Colonic mucosa (tissue), 4 donors: Measurements from ENCODE around the gene TTC12. TPM values are rescaled to one million over a fixed set of nuclear protein-coding genes. Genes with fewer than 3 reads are reported as not detected.

Experiments used
- DNase-seq: peaks from one replicate; pipeline ENCODE4 v3.0.0-alpha.2; 2020
- H3K27ac ChIP-seq: fragments of 200-600 bp; one replicate; pipeline ENCODE4 v1.8.0; 2021
- H3K27me3 ChIP-seq: fragments of 200-600 bp; one replicate; pipeline ENCODE4 v1.8.0; 2021
- H3K36me3 ChIP-seq: fragments of 200-600 bp; one replicate; pipeline ENCODE4 v1.8.0; 2021
- H3K4me1 ChIP-seq: fragments of 200-600 bp; one replicate; pipeline ENCODE4 v1.8.0; 2021; ENCODE audit warnings: mild to moderate bottlenecking
- H3K4me3 ChIP-seq: fragments of 200-600 bp; one replicate; pipeline ENCODE4 v1.8.0; 2021
- H3K9ac ChIP-seq, 2 donors: one replicate each; pipeline ENCODE4 v1.7.0; 2013; ENCODE audit warnings: control low read depth in 2 of 2, low read depth in 2 of 2, low read length in 2 of 2
- H3K9me3 ChIP-seq: fragments of 200-600 bp; one replicate; pipeline ENCODE4 v1.8.0; 2021
- CTCF ChIP-seq: fragments of 200-600 bp; IDR thresholded peaks from one replicate; pipeline ENCODE4 v1.8.0; 2022; ENCODE audit warnings: antibody characterized with exemption, mild to moderate bottlenecking
- intact Hi-C: fragments of 100-400 bp; cut with DNase I; formaldehyde crosslinking; loops from one replicate; pipeline ENCODE4 v1.14.1; 2022
- total RNA-seq, 2 donors: library from RNA; stranded (reverse); fragmentation: NEBNext Ultra II Directional in 1 of 2; extraction: Animal tissue kit (Norgen Biotek cat#: 25700) in 1 of 2; gene quantifications; one replicate each; pipeline ENCODE4 v1.2.1, GENCODE V29; 2021
- donor health status: healthy.
- donor health status: DM: no; HTN: no; CAD: no.
- donor health status: DM: no; HTN: no; CAD: no.

The TTC12 gene
- total RNA-seq, 2 donors from 2014 or later: 11.1 to 21.3 TPM

DNA sequence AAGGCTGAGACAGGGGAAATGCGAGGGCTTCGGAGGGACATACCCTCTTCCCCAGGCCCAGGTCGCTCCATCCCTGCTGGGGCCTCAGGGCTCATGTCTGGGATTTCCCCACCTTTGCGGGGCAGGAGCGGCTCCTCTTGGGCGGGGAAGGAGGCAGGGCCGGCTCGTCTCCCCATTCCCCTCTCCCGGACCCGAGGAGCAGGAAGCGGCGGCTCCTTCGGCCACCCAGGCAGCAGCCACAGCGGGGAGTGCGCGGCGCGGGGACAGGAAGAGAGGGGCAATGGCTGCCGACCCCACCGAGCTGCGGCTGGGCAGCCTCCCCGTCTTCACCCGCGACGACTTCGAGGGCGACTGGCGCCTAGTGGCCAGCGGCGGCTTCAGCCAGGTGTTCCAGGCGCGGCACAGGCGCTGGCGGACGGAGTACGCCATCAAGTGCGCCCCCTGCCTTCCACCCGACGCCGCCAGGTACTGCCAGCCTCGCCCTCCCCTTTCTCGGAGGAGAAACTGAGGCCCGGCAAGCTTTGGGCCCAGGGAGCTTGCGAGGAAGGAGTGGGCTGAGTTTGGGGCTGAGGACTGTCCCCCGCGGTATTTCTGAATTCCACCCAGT, 73.3 kb downstream of the TTC12 start, which contains the start of gene ANKK1:
Gene ANKK1, plus strand, starts transcription at position 175 of the 607 bp plus-strand sequence. Its CDS starts 106 bp downstream, at position 281.
- H3K4me3 ChIP-seq: peak within 1 kb of the TSS; percentile 11

GRCh38 chr11:113389272-113389671, 74.9 kb downstream of the TTC12 start:
- H3K9ac ChIP-seq: no peak overlapping the region
- H3K27me3 ChIP-seq: peaks cover 6% of the 10 kb centered on the region
- no peak for TF ChIP-seq CTCF
- no peaks in the 10 kb centered on the region for H3K4me1 ChIP-seq
- no peak overlapping the region for H3K27ac ChIP-seq
- no peak overlapping the region for H3K4me3 ChIP-seq
- intact Hi-C loops: no loop called here
- no peak for DNase-seq
- no peaks in the 10 kb centered on the region for H3K36me3 ChIP-seq
- H3K9me3 ChIP-seq: no peaks in the 10 kb centered on the region

More for the DNA sequence above, 73.3 kb downstream of the TTC12 start, which contains the start of gene ANKK1:
- H3K9ac ChIP-seq: no peak within 1 kb of the TSS
- DNase-seq: peak; percentile 36
- peak; percentile 39 for TF ChIP-seq CTCF
- H3K4me1 ChIP-seq: no peaks in the 10 kb centered on the region
- no peak within 1 kb of the TSS for H3K27ac ChIP-seq
- no peaks in the 10 kb centered on the region for H3K36me3 ChIP-seq
- peaks cover 6% of the 10 kb centered on the region for H3K27me3 ChIP-seq
- intact Hi-C loops: no loop called here
- no peaks in the 10 kb centered on the region for H3K9me3 ChIP-seq

DNA sequence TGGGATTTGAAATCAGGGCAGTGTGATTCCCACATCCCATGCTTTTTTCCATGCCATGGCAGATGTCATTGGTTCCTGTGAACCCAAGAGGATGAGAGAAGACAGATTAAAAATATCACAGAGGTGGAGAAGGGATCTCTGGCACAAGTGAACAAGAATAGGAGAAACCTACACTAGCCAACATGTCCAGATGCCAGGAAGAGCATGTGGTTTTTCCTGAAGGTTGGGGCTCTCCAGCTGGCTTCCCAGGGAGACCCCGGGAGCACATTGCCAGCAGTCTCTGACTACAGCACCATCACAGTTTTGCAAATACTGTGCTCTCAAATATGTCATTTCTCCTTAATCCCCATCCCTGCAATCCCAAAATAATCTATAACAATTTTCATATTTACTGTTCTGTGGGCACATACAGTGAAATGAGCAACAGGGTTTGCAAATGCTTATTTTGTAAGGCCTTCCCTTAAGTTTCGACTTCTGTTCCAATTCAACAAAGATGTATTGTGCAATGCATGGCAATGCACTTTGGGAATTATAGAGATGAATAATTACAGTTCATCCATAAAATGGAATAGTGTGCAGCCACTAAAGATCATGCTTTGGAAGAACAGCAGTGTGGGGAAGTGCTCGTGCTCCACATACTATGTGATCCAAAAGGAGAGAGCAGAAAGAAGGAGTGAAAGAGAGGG, 78.0 kb downstream of the TTC12 start:
- intact Hi-C loops: no loop called here
- Histone ChIP-seq H3K27me3 (peaks cover 6% of the 10 kb centered on the region), H3K4me1 (no peaks in the 10 kb centered on the region), H3K27ac (no peak overlapping the region), H3K9me3 (no peaks in the 10 kb centered on the region), H3K36me3 (no peaks in the 10 kb centered on the region), H3K4me3 (no peak overlapping the region), H3K9ac (no peak overlapping the region)
- no peak for TF ChIP-seq CTCF
- DNase-seq: no peak

DNA sequence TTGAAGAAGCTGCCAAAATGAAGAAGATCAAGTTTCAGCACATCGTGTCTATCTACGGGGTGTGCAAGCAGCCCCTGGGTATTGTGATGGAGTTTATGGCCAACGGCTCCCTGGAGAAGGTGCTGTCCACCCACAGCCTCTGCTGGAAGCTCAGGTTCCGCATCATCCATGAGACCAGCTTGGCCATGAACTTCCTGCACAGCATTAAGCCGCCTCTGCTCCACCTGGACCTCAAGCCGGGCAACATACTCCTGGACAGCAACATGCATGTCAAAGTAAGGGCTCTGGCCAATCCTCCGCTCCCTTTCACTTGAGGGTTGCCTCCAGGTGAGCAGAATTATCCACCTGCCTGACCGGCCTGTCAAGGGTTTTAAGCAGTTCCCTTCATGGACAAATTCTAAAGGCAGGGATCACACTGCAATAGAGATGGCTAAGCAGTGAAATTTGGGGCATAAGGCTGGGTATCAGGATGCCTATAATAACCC, 79.2 kb downstream of the TTC12 start:
- Histone ChIP-seq H3K27ac (no peak overlapping the region), H3K27me3 (no peaks in the 10 kb centered on the region), H3K9ac (no peak overlapping the region), H3K36me3 (no peaks in the 10 kb centered on the region), H3K4me3 (no peak overlapping the region), H3K4me1 (no peaks in the 10 kb centered on the region), H3K9me3 (no peaks in the 10 kb centered on the region)
- intact Hi-C loops: no loop called here
- no peak for DNase-seq
- no peak for TF ChIP-seq CTCF

DNA sequence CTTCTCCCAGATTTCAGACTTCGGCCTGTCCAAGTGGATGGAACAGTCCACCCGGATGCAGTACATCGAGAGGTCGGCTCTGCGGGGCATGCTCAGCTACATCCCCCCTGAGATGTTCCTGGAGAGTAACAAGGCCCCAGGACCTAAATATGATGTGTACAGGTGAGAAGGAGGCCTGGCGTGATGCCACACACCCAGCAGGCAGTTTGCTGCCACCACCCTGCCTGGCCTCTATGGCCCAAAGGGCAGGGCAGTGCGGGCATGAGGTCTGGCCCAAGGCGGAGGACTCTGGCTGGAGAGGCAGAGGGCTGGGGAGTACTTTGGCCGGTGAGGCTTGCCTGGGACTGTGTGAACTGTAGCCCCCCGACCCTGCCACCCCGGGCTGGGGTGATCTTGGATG, 80.5 kb downstream of the TTC12 start:
- intact Hi-C loops: no loop called here
- Histone ChIP-seq H3K9me3 (no peaks in the 10 kb centered on the region), H3K4me1 (no peaks in the 10 kb centered on the region), H3K9ac (no peak overlapping the region), H3K36me3 (no peaks in the 10 kb centered on the region), H3K27ac (no peak overlapping the region), H3K4me3 (no peak overlapping the region), H3K27me3 (no peaks in the 10 kb centered on the region)
- DNase-seq: no peak
- no peak for TF ChIP-seq CTCF
